Thoracic aorta (tissue), 2 donors: ENCODE results near the gene RARG. TPM values are rescaled to one million over a fixed set of nuclear protein-coding genes. Genes with fewer than 3 reads are reported as not detected.
A peak's percentile ranks its signal among the peaks of the same experiment; 100 is the strongest.

ENCODE experiments used
- ATAC-seq: fragments of 150-250 bp; one replicate; pipeline ENCODE4 v1.8.0; 2017; ENCODE audit warnings: low read depth; ENCODE audit not compliant: insufficient number of reproducible peaks, low FRiP score
- DNase-seq: peaks from one replicate; pipeline ENCODE4 v3.0.0-alpha.2; 2020; ENCODE audit warnings: low spot score
- H3K27ac ChIP-seq, 2 donors: fragments of 200-600 bp; sonication (generic); 1 replicate in 1 of 2; 2 replicates in 1 of 2; pipeline ENCODE4 v1.5.1; 2016; ENCODE audit warnings: mild to moderate bottlenecking in 2 of 2, moderate library complexity in 2 of 2
- H3K27me3 ChIP-seq: fragments of 200-600 bp; sonication (generic); replicated peaks from 2 replicates; pipeline ENCODE4 v1.6.0; 2016; ENCODE audit warnings: mild to moderate bottlenecking; ENCODE audit not compliant: insufficient read depth
- H3K36me3 ChIP-seq: fragments of 200-600 bp; sonication (generic); one replicate; pipeline ENCODE4 v1.5.1; 2016
- H3K4me1 ChIP-seq, 2 donors: fragments of 200-600 bp; sonication (generic); 1 replicate in 1 of 2; 2 replicates in 1 of 2; pipeline versions ENCODE4 v1.5.1 to v1.6.0; 2016; ENCODE audit warnings: low read depth in 2 of 2, mild to moderate bottlenecking in 1 of 2; ENCODE audit not compliant: control insufficient read depth in 1 of 2
- H3K4me3 ChIP-seq: fragments of 200-600 bp; sonication (generic); 2 replicates; pipeline ENCODE4 v1.5.1; 2016; ENCODE audit warnings: mild to moderate bottlenecking
- H3K9me3 ChIP-seq: fragments of 200-600 bp; sonication (generic); 2 replicates; pipeline ENCODE4 v1.5.1; 2016
- total RNA-seq, 2 donors: library from RNA; depleted of rRNA; stranded (reverse); fragments of >200 nt; gene quantifications; one replicate each; pipeline versions ENCODE4 v1.1.0 to v1.2.3, GENCODE V29; 2016
- TF ChIP-seq, protein P1 (sequence below): fragments of 200-600 bp; sonication (generic); IDR thresholded peaks from one replicate; pipeline ENCODE4 v1.5.1; 2019; ENCODE audit warnings: antibody characterized with exemption

The RARG gene
- total RNA-seq, 2 donors from 2014 or later, result 25.7 to 37.5 TPM

DNA sequence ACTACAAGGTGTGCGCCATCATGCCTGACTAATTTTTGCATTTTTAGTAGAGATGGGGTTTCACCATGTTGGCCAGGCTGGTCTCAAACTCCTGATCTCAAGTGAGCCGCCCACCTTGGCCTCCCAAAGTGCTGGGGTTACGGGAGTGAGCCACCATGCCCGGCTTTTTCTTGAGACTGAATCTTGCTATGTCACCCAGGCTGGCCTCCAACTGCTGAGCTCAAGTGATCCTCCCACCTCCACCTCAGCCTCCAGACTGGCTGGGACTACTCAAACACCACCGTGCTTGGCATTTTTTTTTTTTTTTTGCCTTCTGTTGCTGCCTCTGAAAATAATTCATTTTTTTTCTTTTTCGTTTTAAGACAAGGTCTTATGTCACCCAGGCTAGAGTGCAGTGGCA, 27.9 kb upstream of the RARG start:
- TF ChIP-seq, protein P1, sequence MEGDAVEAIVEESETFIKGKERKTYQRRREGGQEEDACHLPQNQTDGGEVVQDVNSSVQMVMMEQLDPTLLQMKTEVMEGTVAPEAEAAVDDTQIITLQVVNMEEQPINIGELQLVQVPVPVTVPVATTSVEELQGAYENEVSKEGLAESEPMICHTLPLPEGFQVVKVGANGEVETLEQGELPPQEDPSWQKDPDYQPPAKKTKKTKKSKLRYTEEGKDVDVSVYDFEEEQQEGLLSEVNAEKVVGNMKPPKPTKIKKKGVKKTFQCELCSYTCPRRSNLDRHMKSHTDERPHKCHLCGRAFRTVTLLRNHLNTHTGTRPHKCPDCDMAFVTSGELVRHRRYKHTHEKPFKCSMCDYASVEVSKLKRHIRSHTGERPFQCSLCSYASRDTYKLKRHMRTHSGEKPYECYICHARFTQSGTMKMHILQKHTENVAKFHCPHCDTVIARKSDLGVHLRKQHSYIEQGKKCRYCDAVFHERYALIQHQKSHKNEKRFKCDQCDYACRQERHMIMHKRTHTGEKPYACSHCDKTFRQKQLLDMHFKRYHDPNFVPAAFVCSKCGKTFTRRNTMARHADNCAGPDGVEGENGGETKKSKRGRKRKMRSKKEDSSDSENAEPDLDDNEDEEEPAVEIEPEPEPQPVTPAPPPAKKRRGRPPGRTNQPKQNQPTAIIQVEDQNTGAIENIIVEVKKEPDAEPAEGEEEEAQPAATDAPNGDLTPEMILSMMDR, result no peak

GRCh38 chr12:53258541-53259539, 26.8 kb upstream of the RARG start:
- no peak for DNase-seq
- no peak for ATAC-seq
- peaks cover 3% of the 10 kb centered on the region for H3K36me3 ChIP-seq
- no peak overlapping the region for H3K27ac ChIP-seq
- H3K9me3 ChIP-seq, result no peaks in the 10 kb centered on the region
- H3K4me1 ChIP-seq, result peaks cover 0 to 2% of the 10 kb centered on the region in 2 donors
- H3K4me3 ChIP-seq, result no peak overlapping the region
- no peaks in the 10 kb centered on the region for H3K27me3 ChIP-seq
- TF ChIP-seq, protein P1, result no peak

More for the DNA sequence above, 27.9 kb upstream of the RARG start:
- no peak overlapping the region for H3K4me3 ChIP-seq
- no peaks in the 10 kb centered on the region for H3K27me3 ChIP-seq
- H3K27ac ChIP-seq, result no peak overlapping the region
- H3K36me3 ChIP-seq, result no peaks in the 10 kb centered on the region
- ATAC-seq (no peak), DNase-seq (no peak)
- no peaks in the 10 kb centered on the region for H3K9me3 ChIP-seq
- H3K4me1 ChIP-seq, result no peaks in the 10 kb centered on the region

GRCh38 chr12:53255996-53256395, 24.0 kb upstream of the RARG start:
- Histone ChIP-seq H3K36me3 (peaks cover 11% of the 10 kb centered on the region), H3K9me3 (no peaks in the 10 kb centered on the region), H3K4me1 (peaks cover 11 to 19% of the 10 kb centered on the region in 2 donors), H3K4me3 (no peak overlapping the region), H3K27me3 (no peaks in the 10 kb centered on the region), H3K27ac (no peak overlapping the region)
- no peak for DNase-seq
- ATAC-seq, result no peak
- TF ChIP-seq, protein P1, result no peak

DNA sequence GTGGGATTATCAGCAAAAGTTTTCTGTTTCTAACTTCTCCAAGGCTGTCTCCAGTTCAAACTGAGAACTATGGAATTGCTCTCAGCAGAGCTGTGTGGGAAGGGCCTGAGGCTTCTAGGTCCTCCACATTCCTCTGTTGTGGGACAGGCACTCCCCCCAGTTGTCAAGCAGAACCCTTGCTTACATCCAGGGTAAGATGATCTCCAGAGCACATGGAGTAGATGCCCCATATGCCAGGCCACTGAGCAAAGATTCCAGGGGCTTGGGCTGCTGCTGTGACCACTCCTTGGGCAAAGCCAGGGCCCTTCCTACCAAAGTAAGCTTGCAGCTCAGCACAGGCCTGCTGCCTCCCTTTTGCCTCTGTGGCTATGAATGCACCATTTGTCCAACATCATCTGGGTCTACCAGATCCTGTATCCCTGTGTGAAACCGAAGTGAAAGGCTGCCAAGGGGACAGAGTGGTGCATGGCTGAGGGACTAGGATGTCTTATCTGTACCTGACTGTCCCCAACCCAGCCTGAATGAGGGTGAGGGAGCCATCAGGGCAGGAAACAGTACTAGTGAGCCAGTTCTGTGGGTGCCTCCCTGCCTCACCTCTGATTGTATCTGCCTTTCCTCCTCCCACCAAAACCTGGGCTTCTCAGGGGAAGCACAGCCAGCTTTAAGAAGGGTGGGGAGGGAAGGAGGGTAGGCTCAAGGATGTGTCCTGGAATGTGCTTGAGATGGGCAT, 23.0 kb upstream of the RARG start:
- Histone ChIP-seq H3K27me3 (no peaks in the 10 kb centered on the region), H3K4me1 (peaks cover 11 to 22% of the 10 kb centered on the region in 2 donors), H3K9me3 (no peaks in the 10 kb centered on the region), H3K27ac (no peak overlapping the region), H3K4me3 (no peak overlapping the region), H3K36me3 (peaks cover 11% of the 10 kb centered on the region)
- no peak for ATAC-seq
- no peak for DNase-seq
- TF ChIP-seq, protein P1, result no peak

DNA sequence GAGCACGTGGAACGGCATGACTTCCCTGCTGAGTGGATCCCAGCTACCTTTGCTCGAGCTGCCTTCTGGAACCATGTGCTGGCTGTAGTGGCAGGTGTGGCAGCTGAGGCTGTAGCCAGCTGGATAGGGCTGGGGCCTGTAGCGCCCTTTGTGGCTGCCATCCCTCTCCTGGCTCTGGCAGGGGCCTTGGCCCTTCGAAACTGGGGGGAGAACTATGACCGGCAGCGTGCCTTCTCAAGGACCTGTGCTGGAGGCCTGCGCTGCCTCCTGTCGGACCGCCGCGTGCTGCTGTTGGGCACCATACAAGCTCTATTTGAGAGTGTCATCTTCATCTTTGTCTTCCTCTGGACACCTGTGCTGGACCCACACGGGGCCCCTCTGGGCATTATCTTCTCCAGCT, 21.3 kb upstream of the RARG start:
- TF ChIP-seq, protein P1, result no peak
- Histone ChIP-seq H3K27ac (peak overlapping the region in 1 of 2 donors; percentile 83), H3K4me3 (peak overlapping the region; percentile 96)

More for the DNA sequence above, 21.3 kb upstream of the RARG start:
- no peak for ATAC-seq
- Histone ChIP-seq H3K4me1 (peaks cover 11 to 22% of the 10 kb centered on the region in 2 donors), H3K9me3 (no peaks in the 10 kb centered on the region), H3K36me3 (peaks cover 11% of the 10 kb centered on the region), H3K27me3 (no peaks in the 10 kb centered on the region)
- DNase-seq, result no peak
